Psoas muscle (tissue), 8 donors: ENCODE results near the gene ROCK1. TPM values are rescaled to one million over a fixed set of nuclear protein-coding genes. Genes with fewer than 3 reads are reported as not detected.

Experiments
- ATAC-seq, 4 donors: fragments of 200-7000 bp; cut with Tn5 transposase; one replicate each; pipeline ENCODE4 v1.9.1; 2020; ENCODE audit warnings: moderate library complexity in 3 of 4, mild to moderate bottlenecking in 2 of 4
- DNase-seq, 2 donors: peaks; one replicate each; pipeline ENCODE4 v3.0.0-alpha.2; 2020
- H3K27ac ChIP-seq: fragments of 200-600 bp; one replicate; pipeline ENCODE4 v1.8.0; 2022
- H3K27me3 ChIP-seq, 3 donors: fragments of 200-600 bp in 1 of 3; one replicate each; pipeline versions ENCODE4 v1.6.1 to v1.8.0; 2013 to 2022; ENCODE audit warnings: low read length in 2 of 3, mild to moderate bottlenecking in 2 of 3, moderate library complexity in 1 of 3; ENCODE audit not compliant: insufficient read depth in 3 of 3
- H3K36me3 ChIP-seq, 2 donors: fragments of 200-600 bp in 1 of 2; one replicate each; pipeline versions ENCODE4 v1.6.1 to v1.8.0; 2013 to 2022; ENCODE audit warnings: low read depth in 1 of 2, mild to moderate bottlenecking in 1 of 2, moderate library complexity in 1 of 2; ENCODE audit not compliant: insufficient read depth in 1 of 2
- H3K4me1 ChIP-seq: fragments of 200-600 bp; one replicate; pipeline ENCODE4 v1.8.0; 2022
- H3K4me3 ChIP-seq: fragments of 200-600 bp; one replicate; pipeline ENCODE4 v1.8.0; 2022; ENCODE audit warnings: mild to moderate bottlenecking
- H3K9me3 ChIP-seq: fragments of 200-600 bp; one replicate; pipeline ENCODE4 v1.8.0; 2022
- WGBS, 3 donors: extraction: QIAGEN DNeasy Blood & Tissue Kit; methylation state at CpG; one replicate each; pipeline versions ENCODE4 v1.1.6 to v1.1.7; 2013; 5-methylcytosine and 5-hydroxymethylcytosine counted together
- intact Hi-C, 2 donors: fragments of 100-400 bp; cut with DNase I; formaldehyde crosslinking; loops; one replicate each; pipeline versions ENCODE4 v1.11.0 to v1.14.2; 2022
- polyA plus RNA-seq, 3 donors: library from polyadenylated mRNA; stranded (reverse); fragments of 200-250 nt; gene quantifications; one replicate each; pipeline ENCODE4 v1.2.3, GENCODE V29; 2013
- total RNA-seq, 4 donors: library from RNA; stranded (reverse); fragmentation: NEBNext Ultra II Directional in 2 of 4; extraction: Animal tissue kit (Norgen Biotek cat#: 25700) in 2 of 4; gene quantifications; one replicate each; pipeline versions ENCODE4 v1.2.1 to v1.2.4, GENCODE V29; 2021 to 2023
- TF ChIP-seq, protein P1 (sequence below): fragments of 200-600 bp; IDR thresholded peaks from one replicate; pipeline ENCODE4 v1.8.0; 2022; ENCODE audit warnings: antibody characterized with exemption
- donor health status: healthy with polysubstance abuse.
- donor health status: DM: no; HTN: no; CAD: no; lungs with moderate emphysema.
- donor health status: Bipolar disorder and iron deficiency.
- donor health status: healthy.
- donor health status: DM: yes; HTN: yes; CAD: no.
- donor health status: DM: no; HTN: no; CAD: no.
- donor health status: DM: no; HTN: no; CAD: no.
- donor health status: DM: yes; HTN: yes; CAD: no.

The ROCK1 gene
- total and polyA plus RNA-seq, 7 donors = 4.9 to 16.0 (median 13.5) TPM

DNA sequence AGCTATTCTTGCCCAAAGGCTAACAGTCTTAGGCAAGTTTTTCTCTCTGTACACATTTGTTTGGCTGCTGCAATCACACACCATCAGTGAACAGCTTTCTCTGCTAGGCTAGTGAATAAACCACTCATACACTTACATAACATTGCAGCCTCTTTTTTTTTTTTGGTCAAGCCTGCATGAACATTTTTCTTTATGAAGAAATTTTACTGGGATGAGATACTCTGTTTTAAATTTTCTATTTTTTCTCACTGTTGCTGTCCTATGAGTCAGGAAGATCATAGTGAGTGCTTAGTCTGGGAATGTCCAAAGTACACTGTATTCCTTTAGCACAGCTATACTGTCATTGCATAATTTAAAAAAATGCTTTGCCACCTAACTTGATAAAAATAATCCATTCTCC, 58.5 kb downstream of the ROCK1 start:
- intact Hi-C loops = loop anchor here in 1 of 2 donors (5.0 kb wide), 1 partner anchor 59 kb away; the partner anchor contains the start of gene ROCK1
- Histone ChIP-seq H3K36me3 (peaks cover 0 to 3% of the 10 kb centered on the region in 2 donors), H3K9me3 (no peaks in the 10 kb centered on the region), H3K4me3 (no peak overlapping the region), H3K4me1 (peaks cover 34% of the 10 kb centered on the region), H3K27me3 (no peaks in the 10 kb centered on the region), H3K27ac (no peak overlapping the region)
- DNase-seq (no peak), ATAC-seq (peak in 3 of 4 donors; percentile 83 to 88 (median 84))
- TF ChIP-seq, protein P1, sequence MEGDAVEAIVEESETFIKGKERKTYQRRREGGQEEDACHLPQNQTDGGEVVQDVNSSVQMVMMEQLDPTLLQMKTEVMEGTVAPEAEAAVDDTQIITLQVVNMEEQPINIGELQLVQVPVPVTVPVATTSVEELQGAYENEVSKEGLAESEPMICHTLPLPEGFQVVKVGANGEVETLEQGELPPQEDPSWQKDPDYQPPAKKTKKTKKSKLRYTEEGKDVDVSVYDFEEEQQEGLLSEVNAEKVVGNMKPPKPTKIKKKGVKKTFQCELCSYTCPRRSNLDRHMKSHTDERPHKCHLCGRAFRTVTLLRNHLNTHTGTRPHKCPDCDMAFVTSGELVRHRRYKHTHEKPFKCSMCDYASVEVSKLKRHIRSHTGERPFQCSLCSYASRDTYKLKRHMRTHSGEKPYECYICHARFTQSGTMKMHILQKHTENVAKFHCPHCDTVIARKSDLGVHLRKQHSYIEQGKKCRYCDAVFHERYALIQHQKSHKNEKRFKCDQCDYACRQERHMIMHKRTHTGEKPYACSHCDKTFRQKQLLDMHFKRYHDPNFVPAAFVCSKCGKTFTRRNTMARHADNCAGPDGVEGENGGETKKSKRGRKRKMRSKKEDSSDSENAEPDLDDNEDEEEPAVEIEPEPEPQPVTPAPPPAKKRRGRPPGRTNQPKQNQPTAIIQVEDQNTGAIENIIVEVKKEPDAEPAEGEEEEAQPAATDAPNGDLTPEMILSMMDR = no peak

DNA sequence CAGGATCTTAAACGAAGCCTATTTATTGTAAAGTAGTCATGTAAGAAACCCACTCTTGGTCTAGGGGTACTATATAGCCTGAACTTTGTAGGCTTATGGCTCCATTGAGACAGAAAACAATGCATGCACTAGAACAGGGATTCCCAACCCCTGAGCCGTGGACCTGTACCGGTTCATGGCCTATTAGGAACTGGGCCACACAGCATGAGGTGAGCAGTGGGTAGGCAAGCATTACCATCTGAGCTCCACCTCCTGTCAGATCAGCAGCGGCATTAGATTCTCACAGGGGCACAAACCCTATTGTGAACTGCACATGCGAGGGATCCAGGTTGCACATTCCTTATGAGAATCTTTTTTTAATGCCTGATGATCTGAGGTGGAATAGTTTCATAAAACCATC, 59.2 kb downstream of the ROCK1 start:
- DNase-seq (no peak), ATAC-seq (no peak)
- no peak overlapping the region for H3K27ac ChIP-seq
- H3K4me3 ChIP-seq = no peak overlapping the region
- TF ChIP-seq, protein P1 = no peak
- 91 to 97% (median 92%) methylated on average over 5 of the region's 5 CpGs for WGBS, 3 donors
- H3K27me3 ChIP-seq = no peaks in the 10 kb centered on the region
- intact Hi-C loops = loop anchor here in 1 of 2 donors (5.0 kb wide), 1 partner anchor 60 kb away; the partner anchor contains the start of gene ROCK1
- no peaks in the 10 kb centered on the region for H3K9me3 ChIP-seq
- peaks cover 0 to 3% of the 10 kb centered on the region in 2 donors for H3K36me3 ChIP-seq
- peaks cover 33% of the 10 kb centered on the region for H3K4me1 ChIP-seq

DNA sequence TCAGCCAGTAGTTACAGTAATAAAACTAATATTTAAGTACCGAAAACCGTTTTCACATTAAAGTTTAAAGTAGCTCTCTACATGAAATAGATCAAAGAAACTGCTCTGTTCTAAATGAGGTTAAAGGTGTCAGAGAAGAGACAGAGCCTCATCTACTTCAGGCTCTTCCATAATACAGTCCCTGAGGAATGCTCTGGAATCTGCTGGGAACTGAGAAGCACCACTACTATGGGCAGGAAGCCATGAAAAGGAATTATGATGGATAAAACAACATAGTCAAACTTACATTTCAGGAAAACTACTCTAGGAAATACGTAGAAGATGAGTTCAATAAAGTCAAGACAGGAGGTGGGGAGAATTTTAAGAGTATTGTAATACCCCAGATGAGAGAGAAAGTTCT, 60.0 kb downstream of the ROCK1 start:
- Histone ChIP-seq H3K4me3 (no peak overlapping the region), H3K27me3 (no peaks in the 10 kb centered on the region), H3K9me3 (no peaks in the 10 kb centered on the region), H3K4me1 (peaks cover 28% of the 10 kb centered on the region), H3K27ac (no peak overlapping the region), H3K36me3 (peaks cover 0 to 3% of the 10 kb centered on the region in 2 donors)
- DNase-seq = no peak
- TF ChIP-seq, protein P1 = no peak
- intact Hi-C loops = loop anchor here in 1 of 2 donors (5.0 kb wide), 1 partner anchor 61 kb away; the partner anchor contains the start of gene ROCK1
- 74 to 83% (median 81%) methylated on average over 3 of the region's 3 CpGs for WGBS, 3 donors
- no peak for ATAC-seq

DNA sequence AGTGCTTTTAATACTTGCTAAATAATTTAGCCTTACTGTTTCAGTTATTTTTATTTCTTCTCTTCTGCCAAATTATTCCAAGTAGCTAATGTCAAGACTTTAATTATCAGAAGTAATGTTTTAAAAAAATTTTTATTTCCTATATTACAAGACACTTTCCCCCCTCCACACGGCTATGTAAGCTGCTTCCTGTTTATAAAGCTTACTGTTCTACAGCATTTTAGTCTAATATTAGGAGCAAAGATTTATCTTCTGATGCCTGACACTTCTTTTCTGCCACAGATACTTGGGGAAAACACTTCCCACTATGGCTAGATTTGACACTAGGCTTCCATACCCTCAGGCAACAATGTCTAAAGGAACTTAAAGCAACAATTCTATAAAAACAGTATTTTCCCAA, 62.3 kb downstream of the ROCK1 start:
- 59 to 63% (median 61%) methylated on average over 1 of the region's 1 CpG for WGBS, 3 donors
- Histone ChIP-seq H3K36me3 (peaks cover 0 to 14% of the 10 kb centered on the region in 2 donors), H3K9me3 (no peaks in the 10 kb centered on the region), H3K27me3 (no peaks in the 10 kb centered on the region), H3K4me3 (no peak overlapping the region), H3K4me1 (peaks cover 28% of the 10 kb centered on the region), H3K27ac (no peak overlapping the region)
- DNase-seq (no peak), ATAC-seq (no peak)
- TF ChIP-seq, protein P1 = no peak
- intact Hi-C loops = no loop called here

DNA sequence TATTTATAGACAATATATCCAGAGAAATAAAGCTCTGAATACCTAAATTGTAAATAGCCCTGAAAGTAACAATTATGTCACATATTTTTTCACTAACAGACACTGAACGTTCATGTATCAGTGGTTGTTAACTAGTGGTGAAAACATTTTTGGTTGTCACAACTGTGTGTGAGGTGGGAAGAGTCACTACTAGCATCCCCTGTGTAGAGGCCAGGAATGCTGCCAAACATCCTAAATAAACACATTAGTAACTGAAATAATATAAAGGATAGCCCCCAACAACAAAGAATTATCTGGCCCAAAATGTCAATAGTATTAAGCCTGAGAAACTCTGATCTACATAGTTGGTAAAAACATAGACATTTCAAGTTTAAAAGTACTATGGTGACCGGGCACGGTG, 64.5 kb downstream of the ROCK1 start:
- WGBS, 3 donors = 86 to 89% (median 88%) methylated on average over 3 of the region's 3 CpGs
- Histone ChIP-seq H3K4me3 (no peak overlapping the region), H3K4me1 (peaks cover 15% of the 10 kb centered on the region), H3K9me3 (no peaks in the 10 kb centered on the region), H3K27me3 (no peaks in the 10 kb centered on the region), H3K27ac (no peak overlapping the region), H3K36me3 (peaks cover 0 to 26% of the 10 kb centered on the region in 2 donors)
- TF ChIP-seq, protein P1 = no peak
- DNase-seq (no peak), ATAC-seq (no peak)
- intact Hi-C loops = no loop called here
